Spleen (tissue), 7 donors: ENCODE data around the gene CNPPD1.

ENCODE experiments used
- POLR2AphosphoS5 ChIP-seq, 3 donors: sonication (generic); formaldehyde crosslinking; IDR thresholded peaks; one replicate each; pipeline ENCODE4 v1.5.1; 2017; ENCODE audit warnings: antibody characterized with exemption in 3 of 3
- TF ChIP-seq, protein P1 (sequence below), 11 experiments: fragments of 200-600 bp in 7 of 11; fragments of 450-650 bp in 4 of 11; sonication (generic) in 4 of 11; IDR thresholded peaks in 8 of 11; conservative IDR thresholded peaks in 3 of 11; 1 replicate in 7 of 11; 2 replicates in 4 of 11; pipeline versions ENCODE4 v1.4.0 to v1.8.0; 2016 to 2021; ENCODE audit warnings: antibody characterized with exemption in 11 of 11, inconsistent platforms in 4 of 11, mild to moderate bottlenecking in 1 of 11
- donor health status: DM: no; HTN: no; CAD: no; lungs with moderate emphysema.
- donor health status: DM: no; HTN: no; CAD: no.
- donor health status: DM: no; HTN: no; CAD: no.

DNA sequence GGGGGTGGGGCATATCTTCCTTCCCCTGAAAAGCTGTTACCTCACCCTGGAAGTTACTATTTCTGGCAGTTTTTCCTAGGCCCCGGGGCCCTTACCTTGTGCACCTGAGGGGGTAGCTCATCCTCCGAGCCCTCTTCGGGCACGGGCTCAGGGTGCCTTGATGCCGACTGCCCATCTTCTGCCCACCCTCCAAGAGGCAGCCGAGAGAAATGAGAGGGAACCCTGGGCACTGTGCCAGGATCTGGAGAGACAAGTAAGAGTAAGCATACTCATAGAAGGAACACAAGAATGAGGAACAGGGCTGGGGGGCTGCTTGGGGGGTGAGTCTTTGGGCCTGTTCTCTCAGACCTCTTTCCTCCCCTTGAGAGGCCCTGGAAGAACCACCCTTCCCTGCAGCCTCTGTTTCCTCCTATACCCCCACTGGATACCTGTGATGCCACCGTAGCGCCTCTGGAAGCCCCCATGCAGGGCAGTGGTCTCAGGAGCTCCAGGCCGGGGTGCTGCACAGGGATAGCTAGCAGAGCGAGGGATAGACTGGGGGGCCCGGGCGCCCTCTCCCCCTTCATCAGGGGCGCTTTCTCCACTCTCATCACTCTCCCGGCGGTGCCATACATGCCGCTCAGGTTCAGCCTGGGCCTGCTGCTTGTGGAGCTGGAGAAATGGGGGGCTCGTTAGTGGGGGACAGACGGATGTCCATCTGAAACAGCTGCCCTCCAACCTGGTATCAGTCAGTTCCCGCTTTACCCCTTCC, 44.1 kb upstream of the CNPPD1 start:
- TF ChIP-seq, protein P1, sequence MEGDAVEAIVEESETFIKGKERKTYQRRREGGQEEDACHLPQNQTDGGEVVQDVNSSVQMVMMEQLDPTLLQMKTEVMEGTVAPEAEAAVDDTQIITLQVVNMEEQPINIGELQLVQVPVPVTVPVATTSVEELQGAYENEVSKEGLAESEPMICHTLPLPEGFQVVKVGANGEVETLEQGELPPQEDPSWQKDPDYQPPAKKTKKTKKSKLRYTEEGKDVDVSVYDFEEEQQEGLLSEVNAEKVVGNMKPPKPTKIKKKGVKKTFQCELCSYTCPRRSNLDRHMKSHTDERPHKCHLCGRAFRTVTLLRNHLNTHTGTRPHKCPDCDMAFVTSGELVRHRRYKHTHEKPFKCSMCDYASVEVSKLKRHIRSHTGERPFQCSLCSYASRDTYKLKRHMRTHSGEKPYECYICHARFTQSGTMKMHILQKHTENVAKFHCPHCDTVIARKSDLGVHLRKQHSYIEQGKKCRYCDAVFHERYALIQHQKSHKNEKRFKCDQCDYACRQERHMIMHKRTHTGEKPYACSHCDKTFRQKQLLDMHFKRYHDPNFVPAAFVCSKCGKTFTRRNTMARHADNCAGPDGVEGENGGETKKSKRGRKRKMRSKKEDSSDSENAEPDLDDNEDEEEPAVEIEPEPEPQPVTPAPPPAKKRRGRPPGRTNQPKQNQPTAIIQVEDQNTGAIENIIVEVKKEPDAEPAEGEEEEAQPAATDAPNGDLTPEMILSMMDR (IDR thresholded peaks at IDR 0.05 in 8 of 11, conservative IDR thresholded peaks at IDR 0.05 in 3 of 11) = no peak
- TF ChIP-seq POLR2AphosphoS5 (IDR thresholded peaks at IDR 0.05) = no peak
